GM21528 (cell line): ENCODE data around the gene P2RY1.

ENCODE experiments used
- ATAC-seq: cut with Tn5 transposase; IDR thresholded peaks from one replicate; pipeline ENCODE4 v1.9.1; 2021; ENCODE audit warnings: mild to moderate bottlenecking, moderate library complexity; ENCODE audit not compliant: unreplicated experiment, low FRiP score

Gene P2RY1, protein sequence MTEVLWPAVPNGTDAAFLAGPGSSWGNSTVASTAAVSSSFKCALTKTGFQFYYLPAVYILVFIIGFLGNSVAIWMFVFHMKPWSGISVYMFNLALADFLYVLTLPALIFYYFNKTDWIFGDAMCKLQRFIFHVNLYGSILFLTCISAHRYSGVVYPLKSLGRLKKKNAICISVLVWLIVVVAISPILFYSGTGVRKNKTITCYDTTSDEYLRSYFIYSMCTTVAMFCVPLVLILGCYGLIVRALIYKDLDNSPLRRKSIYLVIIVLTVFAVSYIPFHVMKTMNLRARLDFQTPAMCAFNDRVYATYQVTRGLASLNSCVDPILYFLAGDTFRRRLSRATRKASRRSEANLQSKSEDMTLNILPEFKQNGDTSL

DNA sequence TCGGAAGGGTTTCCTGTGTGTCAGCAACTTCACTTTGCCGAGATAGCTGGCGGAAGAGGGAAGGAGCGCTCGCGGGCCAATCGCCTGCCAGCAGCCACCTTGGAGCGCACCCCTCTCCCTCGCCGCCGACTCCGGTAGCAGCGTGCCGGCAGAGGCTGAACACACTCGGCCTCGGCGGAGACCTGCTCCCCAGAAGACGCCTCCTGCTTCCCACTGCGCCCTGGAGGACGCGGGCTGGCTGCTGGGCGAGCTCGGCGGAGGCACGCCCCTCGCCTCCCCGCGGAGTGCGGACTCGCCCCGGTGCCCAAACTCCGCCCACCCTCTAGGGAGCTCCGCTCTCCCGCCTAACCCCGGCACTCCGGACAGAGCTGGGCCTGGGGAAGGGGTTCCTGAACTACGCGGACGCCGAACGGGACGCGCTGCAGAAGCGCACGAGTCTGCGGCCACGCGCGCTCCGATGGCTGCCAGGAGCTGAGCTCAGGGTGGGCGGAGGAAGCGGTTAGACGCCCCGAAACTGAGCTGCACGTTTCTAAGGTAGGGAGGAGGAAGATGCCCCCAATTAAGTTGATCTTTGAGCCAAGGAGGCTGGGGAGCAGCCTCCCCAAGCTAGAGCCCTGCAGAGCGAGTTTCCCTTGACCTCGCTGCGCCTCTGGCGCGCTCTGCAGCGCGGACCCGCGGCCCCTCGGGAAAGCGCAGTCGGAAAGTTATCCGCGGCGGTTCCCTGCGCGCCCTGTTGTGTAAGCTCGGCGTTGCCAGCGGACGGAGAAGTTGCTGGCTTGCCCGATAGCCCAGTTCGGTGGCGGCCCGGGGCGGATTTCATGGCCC lies at the start of gene P2RY1:
TSS of gene P2RY1 (plus strand) at position 356 of the 825 bp plus-strand sequence. CDS start 652 bp downstream, outside the sequence.
- peak; percentile 84 for ATAC-seq

DNA sequence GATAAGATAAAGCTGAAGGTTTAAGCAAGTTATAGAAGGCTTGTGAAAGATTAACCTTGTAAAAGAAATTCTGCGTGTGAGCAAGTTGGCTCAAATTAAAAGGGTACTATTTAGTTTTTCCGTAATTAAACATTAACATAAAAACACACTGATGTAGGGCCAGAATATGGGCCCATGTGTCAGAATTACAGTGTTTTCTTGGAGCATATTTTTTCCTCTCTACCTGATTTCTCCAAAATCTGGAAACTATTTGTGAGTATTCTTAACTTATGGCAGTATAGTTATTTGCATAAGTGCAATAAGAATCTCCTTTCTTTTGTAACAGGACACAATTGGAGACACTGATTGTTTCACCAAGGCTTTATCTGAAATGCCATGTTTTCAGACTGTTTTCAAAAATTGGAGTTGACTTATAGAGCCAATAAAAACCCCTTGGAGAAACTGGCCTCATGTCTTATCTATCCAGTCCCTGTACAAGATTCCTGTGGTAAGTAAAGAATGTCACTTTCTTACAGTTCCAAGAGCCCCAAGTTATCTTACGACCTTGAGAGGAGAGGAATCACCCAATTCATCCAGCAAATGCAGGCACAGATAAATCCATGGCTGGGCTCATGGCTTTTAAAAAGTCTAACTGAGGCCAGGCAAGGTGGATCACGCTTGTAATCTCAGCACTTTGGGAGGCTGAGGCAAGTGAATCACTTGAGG lies 47.8 kb upstream of the P2RY1 start:
- no peak for ATAC-seq

DNA sequence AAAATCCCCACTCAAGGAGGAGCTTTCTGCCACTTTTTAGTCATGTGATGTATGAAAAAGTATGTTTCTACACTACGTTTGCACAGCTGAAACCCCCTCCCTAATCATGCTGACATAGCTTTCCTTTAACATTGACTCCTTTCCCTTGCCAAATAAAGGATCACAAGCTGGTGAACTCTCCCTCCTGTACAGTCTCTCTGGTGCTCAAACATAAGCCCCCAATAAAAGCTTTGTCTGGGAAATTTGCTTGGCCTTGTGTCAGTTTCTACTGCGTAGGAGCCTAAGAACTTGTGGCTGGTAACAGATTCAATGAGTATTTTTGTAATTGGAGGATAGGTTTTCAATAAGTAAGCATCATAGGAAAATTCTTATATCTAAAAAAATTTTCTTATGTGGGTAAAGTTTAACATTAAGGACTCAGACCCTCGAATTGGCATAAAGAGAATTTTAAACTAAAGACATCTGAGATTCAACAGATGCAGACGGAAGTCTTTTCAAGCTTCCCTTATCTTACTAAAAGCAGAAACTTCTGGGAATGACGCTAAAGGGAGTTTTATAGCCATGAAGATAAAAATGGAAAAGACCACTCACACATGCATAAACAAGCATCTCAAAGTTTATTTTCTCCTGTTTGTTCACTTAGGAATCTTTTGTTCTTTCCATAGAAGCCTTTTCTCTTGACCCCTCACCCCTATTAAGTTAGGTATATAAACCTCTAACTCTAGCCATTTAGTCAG lies 44.1 kb upstream of the P2RY1 start:
- no peak for ATAC-seq

DNA sequence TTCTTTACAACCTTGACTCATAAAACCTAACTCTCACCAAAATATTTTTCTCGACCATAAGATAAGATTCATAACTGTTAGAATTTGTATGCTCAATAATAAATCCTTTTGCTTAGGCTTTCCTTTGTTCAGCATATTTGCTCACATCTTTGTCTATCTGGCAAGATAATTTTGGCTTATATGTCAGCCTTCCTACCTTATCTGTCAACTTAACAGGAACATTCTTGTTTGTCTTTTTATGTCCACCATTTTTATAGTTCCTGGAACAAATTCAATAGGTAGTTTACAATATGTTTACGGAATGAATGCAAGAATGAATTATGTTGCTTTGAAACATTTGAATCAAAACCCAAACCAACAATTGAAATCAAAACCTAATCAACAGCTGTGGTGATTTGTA lies 41.0 kb upstream of the P2RY1 start:
- no peak for ATAC-seq

DNA sequence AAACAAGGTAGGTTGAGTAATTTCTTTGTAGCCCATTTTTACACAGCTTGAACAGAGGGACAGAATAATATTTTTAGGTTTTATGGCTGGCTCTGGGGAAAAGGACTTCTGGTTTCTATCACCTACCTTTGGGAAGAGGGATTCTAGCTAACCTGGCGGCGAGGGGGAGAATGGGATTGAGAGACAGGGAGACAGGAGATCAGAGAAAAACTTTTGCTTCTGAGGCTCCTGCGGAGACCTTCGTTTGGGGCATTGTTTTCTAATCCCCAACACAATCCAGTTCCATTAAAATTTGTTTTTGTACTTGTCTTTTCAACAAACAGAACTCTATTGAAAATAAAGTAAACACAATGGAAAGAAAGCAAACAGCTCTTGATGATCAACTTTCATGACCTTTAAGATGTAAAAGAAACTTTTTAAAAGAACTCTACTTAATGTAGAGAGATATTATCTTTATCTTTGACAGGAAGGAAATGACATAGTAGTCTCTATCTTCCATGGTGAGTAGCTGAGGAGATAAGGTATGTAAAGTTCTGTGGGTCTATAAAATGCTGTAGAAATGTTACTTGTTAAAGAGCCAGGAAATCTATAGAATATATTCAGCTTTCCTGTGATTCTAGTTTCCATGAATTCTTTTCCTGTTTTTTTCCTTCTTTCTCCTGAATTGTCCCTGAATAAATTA lies 37.0 kb upstream of the P2RY1 start:
- ATAC-seq, result no peak

DNA sequence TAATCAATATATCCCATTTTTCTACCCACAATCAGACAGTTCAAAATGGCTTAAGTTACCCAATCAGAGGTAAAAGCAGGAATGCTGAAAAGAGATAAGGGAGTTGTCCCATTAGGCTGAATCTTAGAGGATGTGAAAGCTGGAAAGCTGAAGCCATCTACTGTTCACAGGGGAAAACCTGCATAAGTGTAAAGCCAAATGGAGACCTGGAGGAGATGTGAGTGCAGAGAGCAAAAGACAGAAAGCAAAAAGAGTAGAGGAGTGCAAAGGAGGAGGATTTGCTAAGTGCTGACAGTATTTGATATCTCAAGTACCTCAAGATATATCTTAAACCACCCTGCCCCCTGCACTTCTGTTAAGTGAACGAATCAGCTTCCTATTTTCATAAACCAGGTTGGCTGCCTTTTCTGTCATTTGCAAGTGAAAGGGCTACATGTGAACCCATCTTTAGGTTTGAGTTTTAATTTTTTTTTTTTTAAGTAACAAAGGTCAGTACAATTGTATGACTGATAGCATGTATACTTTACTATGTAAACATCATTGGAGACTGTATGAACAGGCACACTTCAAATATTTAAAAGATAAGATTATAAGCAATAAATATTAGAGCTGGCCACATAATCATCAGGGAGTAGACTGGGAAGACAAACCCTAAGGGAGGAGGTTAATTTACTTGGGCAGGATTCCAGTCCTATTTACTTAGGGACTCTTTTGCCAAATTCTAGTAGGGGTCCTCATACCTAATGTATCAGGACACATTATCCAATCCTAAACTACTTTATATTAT lies 22.8 kb upstream of the P2RY1 start:
- ATAC-seq, result no peak

DNA sequence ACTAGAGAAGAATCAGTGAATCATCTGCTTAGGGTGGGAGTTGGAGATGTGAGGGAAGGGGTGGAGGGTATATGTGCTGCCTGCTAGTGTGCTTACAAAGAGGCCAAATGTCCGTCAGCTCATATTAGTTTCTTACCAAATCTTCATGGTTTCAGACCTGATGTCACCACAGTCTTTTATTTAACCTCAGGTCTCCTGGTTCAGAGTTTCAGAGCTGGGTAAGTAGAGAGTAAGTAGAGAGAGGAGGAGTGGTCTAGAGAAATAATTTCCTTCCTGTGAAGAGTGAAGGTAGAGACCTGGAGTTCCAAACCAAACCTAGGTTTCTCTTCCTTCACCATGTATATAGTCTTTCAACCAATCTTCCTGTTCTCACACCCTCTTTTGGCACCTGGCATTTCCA lies 17.5 kb upstream of the P2RY1 start:
- no peak for ATAC-seq

DNA sequence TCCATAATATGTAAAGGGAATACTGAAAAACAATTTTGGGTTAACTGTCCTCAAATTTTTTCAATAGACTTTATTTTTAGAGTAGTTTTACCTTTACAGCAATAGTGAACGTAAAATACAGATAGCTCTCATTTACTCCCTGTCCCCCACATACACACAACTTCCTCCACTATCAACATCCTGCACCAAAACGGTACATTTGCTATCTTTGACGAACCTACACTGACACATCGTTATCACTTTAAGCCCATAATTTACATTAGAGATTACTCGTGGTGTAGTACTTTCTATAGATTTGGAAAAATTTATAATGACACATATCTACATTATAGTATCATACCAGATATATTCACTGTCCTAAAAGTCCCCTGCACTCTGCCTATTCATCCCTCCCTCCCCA lies 16.9 kb upstream of the P2RY1 start:
- no peak for ATAC-seq

DNA sequence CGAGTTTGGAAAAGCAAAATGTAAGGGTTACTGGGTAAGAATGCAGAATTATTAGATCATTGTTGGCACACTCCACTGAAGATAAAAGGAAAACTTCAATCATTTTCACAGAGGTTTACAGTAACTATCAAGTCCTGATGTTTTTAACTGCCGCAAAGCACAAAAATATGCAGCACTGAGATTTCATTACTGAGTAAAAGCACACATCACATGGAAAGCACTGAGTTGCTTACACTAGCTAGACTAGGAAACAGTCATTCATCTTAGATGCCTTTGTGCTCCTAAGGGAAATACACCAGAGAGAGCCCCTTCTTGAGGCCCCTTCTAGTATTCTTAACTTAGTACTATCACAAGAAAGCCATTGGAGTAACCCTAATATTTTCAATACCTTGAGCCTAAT lies 11.8 kb upstream of the P2RY1 start:
- no peak for ATAC-seq

DNA sequence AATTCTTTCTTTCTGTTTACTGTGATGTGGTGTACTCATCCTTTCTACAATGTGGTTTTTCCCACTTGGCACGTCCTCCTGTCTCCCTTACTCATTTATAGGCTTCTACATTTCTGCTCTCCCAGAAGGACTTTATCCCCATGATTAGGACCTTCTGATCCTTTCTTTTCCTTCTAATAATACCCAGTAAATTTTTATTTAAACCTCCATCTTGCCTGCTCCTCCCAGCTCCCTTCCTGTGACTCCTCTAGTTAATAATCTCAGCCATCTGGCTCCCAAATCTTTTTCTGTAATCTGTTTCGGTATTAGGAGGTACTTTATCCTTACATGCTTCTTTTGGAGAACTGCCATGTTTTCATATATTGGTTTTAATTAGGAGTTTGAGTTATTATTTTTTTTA lies 11.2 kb upstream of the P2RY1 start:
- ATAC-seq, result no peak

DNA sequence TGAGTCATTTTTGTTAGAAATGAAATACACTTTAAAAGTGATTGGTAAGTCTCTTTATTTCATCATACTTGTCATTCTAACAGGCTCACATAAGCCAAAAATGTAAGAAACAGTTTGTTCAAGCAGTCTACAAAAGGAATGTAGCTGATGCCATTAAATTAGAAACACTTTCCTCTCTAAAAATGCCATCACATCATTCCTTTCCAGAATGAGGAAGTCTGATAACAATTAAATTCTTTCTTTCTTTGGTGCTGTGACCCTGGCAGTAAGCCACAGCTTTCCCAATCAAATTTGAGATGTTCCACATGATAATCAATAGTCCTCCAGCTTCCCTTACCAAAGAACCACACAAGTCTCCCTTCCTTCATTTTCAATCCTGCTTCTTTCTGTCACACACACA lies 9.4 kb upstream of the P2RY1 start:
- no peak for ATAC-seq

DNA sequence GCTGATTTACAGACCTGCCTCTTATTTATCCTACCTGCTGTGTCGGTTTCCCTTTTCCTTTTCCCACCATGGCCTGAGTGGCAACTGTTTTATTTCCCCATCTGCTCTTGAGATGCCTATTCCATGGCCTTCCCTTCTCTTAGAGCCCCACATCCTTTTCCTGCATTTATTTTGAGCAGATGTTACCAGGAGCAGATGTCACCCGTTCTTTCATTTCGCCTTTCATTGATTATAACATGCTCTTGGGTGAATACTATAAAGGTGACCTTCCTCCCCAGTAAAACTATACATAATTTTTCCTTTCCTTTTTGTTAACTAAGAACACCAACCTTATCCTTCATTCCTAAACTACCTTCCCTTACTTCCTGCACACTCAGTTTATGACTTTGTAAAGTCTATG lies 8.5 kb upstream of the P2RY1 start:
- ATAC-seq, result no peak

DNA sequence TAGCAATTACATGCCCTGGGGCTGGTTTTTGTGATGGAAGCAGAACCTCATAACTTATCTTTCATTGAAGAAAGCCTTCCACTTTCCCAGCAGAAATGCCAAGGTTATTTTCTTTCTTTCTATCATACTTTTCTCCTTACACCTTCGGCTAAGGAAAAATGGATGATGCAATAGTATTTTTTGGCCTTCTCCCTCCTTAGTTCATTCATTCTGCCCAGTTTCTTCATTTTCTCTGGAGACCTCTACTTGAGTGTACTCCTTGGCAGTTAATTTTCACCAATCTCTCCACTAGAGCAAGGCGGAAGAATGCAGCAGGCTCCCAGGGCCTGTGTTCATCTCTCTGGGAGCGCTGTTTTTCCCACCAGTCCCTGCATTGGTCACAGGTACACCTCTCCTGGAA lies 7.6 kb upstream of the P2RY1 start:
- no peak for ATAC-seq

DNA sequence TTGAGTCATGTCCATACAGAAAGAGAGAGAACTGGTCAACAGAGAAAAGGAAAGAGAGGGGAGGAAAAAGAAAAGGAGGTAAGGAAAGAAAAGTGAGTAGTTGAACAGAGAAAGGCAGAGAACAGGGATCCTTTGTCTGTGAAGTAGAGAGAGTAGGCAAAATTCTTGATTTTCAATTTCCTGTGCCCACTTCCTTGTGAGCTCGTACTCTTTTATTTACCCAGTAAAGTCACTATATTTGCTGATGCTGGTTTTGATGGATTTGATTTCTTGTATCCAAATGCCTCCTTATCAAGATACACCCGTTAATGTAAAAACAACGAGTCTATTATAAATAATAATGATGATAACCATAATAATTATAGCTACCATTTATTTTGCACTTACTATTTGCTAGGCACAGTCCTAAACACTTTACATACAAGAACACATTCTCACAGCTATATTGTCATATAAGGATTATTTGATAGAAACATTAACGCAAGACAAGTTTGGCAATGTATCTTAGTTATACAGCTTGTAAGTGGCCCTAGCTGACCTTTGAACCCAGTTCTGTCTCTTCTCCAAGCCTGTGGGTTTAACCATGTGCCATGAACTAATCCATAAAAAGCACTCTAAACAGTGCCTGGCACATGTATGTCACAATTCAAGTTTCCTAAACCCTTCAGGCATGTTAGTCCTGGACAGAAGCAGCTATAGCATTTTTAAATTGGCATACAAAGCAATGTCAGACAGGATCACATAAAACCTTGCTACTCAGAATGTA lies 6.7 kb upstream of the P2RY1 start:
- no peak for ATAC-seq

DNA sequence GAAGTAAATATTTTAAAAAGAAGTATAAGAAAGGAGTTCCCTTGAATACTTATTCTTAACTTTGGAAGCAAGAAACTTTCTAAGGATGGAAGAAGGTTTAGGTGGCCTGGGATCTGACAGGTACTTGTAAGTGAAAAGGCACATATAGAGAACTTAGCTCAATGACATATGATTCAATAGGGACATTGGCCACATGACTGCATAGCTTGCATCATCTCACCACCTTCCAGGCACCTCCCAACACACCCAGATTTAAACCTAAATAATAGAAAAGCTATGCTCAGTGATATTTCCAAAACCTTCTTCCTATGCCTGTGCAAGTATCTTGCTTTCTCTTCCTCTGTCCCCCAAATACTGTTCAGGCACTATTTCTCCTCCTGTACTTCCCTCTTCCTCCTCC lies 4.7 kb upstream of the P2RY1 start:
- no peak for ATAC-seq

DNA sequence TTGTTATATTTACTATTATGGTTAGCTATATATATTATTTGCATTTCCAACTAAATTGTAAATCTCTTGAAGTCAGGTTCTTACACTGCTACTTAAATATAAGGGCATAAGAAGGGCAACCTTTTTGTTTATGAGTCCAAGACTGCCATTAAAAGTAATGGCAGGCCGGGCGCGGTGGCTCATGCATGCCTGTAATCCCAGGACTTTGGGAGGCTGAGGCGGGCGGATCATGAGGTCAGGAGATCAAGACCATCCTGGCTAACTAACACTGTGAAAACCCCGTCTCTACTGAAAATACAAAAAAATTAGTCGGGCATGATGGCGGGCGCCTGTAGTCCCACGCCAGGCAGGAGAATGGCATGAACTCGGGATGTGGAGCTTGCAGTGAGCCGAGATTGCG lies 2.9 kb upstream of the P2RY1 start:
- ATAC-seq, result no peak

DNA sequence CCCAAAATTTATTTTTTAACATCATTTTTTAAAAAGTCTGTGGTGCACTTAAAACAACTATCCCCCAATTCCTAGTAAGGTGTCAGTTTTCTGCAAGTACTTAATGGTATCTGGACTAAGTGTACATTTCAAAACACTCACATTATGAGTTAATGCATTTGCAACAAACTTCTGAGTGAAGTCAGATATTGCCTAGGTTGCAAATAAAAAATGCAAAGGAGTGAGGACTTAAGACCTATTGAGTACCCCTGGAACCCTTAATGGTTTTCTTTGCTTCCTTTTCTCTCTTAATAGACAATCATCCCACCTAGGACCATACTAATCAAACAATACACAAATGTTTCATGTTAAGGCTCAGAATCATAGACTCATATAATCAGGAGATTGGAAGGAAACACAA lies 1.8 kb upstream of the P2RY1 start:
- no peak for ATAC-seq

DNA sequence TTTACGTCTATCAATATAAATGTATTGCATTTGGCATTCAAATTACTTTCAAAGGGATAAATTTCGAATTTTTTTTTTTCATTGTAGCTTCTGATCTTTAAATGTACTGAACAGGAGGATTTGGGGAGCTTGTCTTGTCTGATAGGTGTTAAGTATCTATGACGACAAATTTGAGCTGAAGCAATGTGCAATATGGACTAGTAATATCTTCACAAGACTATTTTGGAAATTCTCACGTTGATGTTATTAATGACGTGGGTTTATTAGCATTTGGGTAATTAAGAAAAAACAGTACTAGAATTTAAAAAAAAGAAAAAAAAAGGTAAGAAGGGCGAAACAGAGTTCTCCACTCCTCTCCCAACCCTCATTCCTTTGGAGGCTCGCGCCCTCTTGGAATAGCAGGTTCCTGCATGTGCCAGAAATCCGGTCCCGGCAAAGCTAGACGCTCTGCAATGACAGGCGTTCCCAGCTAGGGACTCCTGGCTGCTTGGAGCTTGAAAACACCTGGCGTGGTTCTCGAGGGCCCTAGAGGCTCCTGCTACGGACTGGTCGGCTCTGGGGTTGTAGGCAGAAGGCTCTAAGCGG lies 648 bp upstream of the P2RY1 start:
- no peak for ATAC-seq
